Kidney (tissue), 14 donors: ENCODE measurements around the gene CRBN. TPM values are rescaled to one million over a fixed set of nuclear protein-coding genes. Genes with fewer than 3 reads are reported as not detected.

ENCODE experiments used
- DNase-seq, 5 donors: peaks; one replicate each; pipeline ENCODE4 v3.0.0-alpha.2; 2013 to 2020
- FAIRE-seq: peaks from 2 replicates; lab custom pipeline; 2012; peaks lifted over from hg19 to GRCh38; lab: Jason Lieb, UNC
- H3K27ac ChIP-seq, 2 donors: one replicate each; pipeline ENCODE4 v1.7.0; 2013; ENCODE audit warnings: low read depth in 2 of 2, low read length in 2 of 2, inconsistent platforms in 1 of 2
- H3K27me3 ChIP-seq: one replicate; pipeline ENCODE4 v1.7.1; 2013; ENCODE audit warnings: low read length, inconsistent platforms; ENCODE audit not compliant: control insufficient read depth, insufficient read depth
- H3K36me3 ChIP-seq, 3 donors: one replicate each; pipeline versions ENCODE4 v1.7.0 to v1.7.1; 2013; ENCODE audit warnings: low read length in 3 of 3, control low read depth in 1 of 3, inconsistent platforms in 1 of 3; ENCODE audit not compliant: insufficient read depth in 3 of 3, control insufficient read depth in 2 of 3
- H3K4me1 ChIP-seq, 3 donors: one replicate each; pipeline versions ENCODE4 v1.7.0 to v1.7.1; 2013; ENCODE audit warnings: low read length in 3 of 3, inconsistent platforms in 1 of 3, low read depth in 1 of 3; ENCODE audit not compliant: control insufficient read depth in 2 of 3, insufficient read depth in 2 of 3
- H3K4me3 ChIP-seq, 3 donors: one replicate each; pipeline versions ENCODE4 v1.7.0 to v1.8.1; 2013; ENCODE audit warnings: low read length in 3 of 3, control low read depth in 1 of 3, inconsistent platforms in 1 of 3
- H3K9ac ChIP-seq, 3 donors: one replicate each; pipeline versions ENCODE4 v1.7.0 to v1.7.1; 2013; ENCODE audit warnings: low read length in 3 of 3, control low read depth in 1 of 3, inconsistent platforms in 1 of 3
- H3K9me3 ChIP-seq, 3 donors: one replicate each; pipeline versions ENCODE4 v1.7.0 to v1.7.1; 2013; ENCODE audit warnings: low read length in 3 of 3, control low read depth in 1 of 3, inconsistent platforms in 1 of 3; ENCODE audit not compliant: control insufficient read depth in 2 of 3, insufficient read depth in 1 of 3
- CTCF ChIP-seq: IDR thresholded peaks from 3 replicates; pipeline ENCODE4 v1.5.1; 2012; ENCODE audit warnings: mild to moderate bottlenecking, moderate library complexity, borderline replicate concordance; ENCODE audit not compliant: insufficient read depth; ENCODE audit errors: extremely low read depth
- intact Hi-C: fragments of 100-400 bp; cut with DNase I; formaldehyde crosslinking; loops from one replicate; pipeline ENCODE4 v1.11.1; 2022
- polyA plus RNA-seq: library from polyadenylated mRNA; stranded (reverse); fragments of 350-450 nt; fragmentation: Illumina TruSeq; extraction: RNeasy Lipid Tissue Mini Kit (QIAGEN cat#74804); gene quantifications from one replicate; pipeline ENCODE4 v1.2.3, GENCODE V29; 2014; ENCODE audit warnings: low read depth, low replicate concordance; ENCODE audit not compliant: insufficient read depth
- total RNA-seq: library from RNA; stranded (reverse); fragmentation: NEBNext Ultra II Directional; extraction: Animal tissue kit (Norgen Biotek cat#: 25700); gene quantifications from one replicate; pipeline ENCODE4 v1.2.1, GENCODE V29; 2021
- donor health status: control.
- donor health status: control.
- donor health status: control.
- donor health status: control.
- donor health status: control.
- donor health status: DM: yes; HTN: yes; CAD: no.
- donor health status: Normal renal cell carcinoma (clear cell type).

Gene CRBN
- total and polyA plus RNA-seq, 2 donors from 2014 or later, result 31.0 to 56.7 TPM

GRCh38 chr3:3117651-3118050, 61.8 kb downstream of the CRBN start:
- FAIRE-seq, result no peak
- Histone ChIP-seq H3K27ac (no peak overlapping the region), H3K9ac (no peak overlapping the region), H3K9me3 (no peaks in the 10 kb centered on the region), H3K27me3 (no peaks in the 10 kb centered on the region), H3K36me3 (no peaks in the 10 kb centered on the region), H3K4me1 (no peaks in the 10 kb centered on the region), H3K4me3 (no peak overlapping the region)
- no peak for DNase-seq
- no peak for TF ChIP-seq CTCF
- intact Hi-C loops, result no loop called here

DNA sequence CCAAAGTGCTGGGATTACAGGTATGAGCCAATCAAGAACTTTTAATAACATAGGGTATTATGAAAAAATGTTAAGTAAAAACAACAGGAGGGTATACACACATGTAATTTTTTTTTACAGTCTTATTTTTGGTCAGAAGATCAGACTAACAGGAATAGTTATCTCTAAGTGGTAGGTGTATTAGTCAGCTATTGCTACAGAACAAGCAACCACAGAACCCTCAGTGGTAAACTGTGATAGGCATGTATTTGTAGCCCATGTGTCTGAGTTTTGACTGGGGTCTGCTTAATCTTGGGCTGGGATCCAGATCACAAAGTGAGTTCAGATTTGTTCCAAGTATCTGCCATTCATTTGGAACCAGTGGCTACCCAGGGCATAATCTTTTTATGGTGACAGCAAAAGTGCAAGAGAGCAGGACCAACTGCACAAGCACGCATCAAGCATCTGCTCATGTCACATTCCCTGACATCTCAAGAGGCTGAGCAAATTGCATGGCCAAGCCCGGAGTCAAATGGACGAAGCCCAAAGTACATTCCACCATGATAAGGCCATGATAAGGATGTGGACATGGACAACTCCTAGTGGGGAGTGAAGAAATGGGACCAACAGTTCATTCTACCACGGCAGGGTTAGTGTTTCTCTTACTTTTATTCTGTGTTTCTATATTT, 66.3 kb downstream of the CRBN start:
- intact Hi-C loops, result no loop called here
- Histone ChIP-seq H3K27ac (no peak overlapping the region), H3K4me1 (no peaks in the 10 kb centered on the region), H3K4me3 (no peak overlapping the region), H3K36me3 (no peaks in the 10 kb centered on the region), H3K9ac (no peak overlapping the region), H3K27me3 (no peaks in the 10 kb centered on the region), H3K9me3 (no peaks in the 10 kb centered on the region)
- no peak for TF ChIP-seq CTCF
- DNase-seq (no peak), FAIRE-seq (no peak)

DNA sequence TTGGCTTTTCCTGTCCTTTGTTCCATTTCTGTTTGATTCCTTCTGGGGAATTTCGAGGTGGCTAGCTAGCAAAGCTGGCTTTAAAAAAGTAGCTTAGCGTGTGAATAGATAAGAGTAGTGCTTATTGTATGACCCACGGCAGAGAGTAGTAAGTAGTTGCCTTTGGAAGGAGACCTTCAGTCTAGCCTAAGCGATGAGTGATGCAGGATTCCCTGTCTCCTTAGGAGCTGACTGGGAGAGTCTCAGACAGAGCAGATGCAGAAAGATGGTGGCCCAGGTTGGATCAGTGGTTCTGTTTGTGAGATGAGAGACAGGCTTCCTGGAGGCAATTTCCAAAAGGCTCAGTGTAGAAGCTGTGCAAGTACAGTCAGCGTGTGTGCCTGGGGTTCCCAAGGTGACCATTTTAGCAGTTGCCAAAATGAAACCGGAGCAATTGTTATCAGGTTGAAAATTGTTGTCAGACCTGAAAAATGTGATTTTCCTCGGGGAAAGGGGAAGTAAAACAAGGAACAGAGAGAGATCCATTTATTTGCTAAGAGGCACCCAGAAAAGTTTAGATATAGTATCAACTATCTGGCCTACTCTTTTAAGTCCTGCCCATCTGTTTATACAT, 68.6 kb downstream of the CRBN start:
- intact Hi-C loops, result no loop called here
- DNase-seq, result no peak
- no peaks in the 10 kb centered on the region for H3K9me3 ChIP-seq
- no peak for FAIRE-seq
- no peaks in the 10 kb centered on the region for H3K36me3 ChIP-seq
- no peak for TF ChIP-seq CTCF
- no peaks in the 10 kb centered on the region for H3K27me3 ChIP-seq
- H3K4me1 ChIP-seq, result no peaks in the 10 kb centered on the region
- no peak overlapping the region for H3K9ac ChIP-seq
- H3K27ac ChIP-seq, result no peak overlapping the region
- H3K4me3 ChIP-seq, result no peak overlapping the region

GRCh38 chr3:3110299-3110630, 69.2 kb downstream of the CRBN start, which contains the start of gene IL5RA:
TSS of gene IL5RA (minus strand) at chr3:3110374. CDS start at chr3:3104984, 5,390 bp downstream.
- Histone ChIP-seq H3K36me3 (no peaks in the 10 kb centered on the region), H3K9ac (no peak within 1 kb of the TSS), H3K27me3 (no peaks in the 10 kb centered on the region), H3K9me3 (no peaks in the 10 kb centered on the region), H3K27ac (no peak within 1 kb of the TSS), H3K4me1 (no peaks in the 10 kb centered on the region), H3K4me3 (peak within 1 kb of the TSS in 1 of 3 donors; percentile 34)
- DNase-seq, result peak in 3 of 5 donors; percentile 48 to 82 (median 80)
- intact Hi-C loops, result no loop called here
- no peak for TF ChIP-seq CTCF
- no peak for FAIRE-seq
